Measurements from ENCODE around the gene TBCB.
"Not testable (repeated sequence)": the region's sequence is repeated elsewhere in the genome, so short reads cannot be mapped to it uniquely, and the experiment has no call there.

Gene TBCB

DNA sequence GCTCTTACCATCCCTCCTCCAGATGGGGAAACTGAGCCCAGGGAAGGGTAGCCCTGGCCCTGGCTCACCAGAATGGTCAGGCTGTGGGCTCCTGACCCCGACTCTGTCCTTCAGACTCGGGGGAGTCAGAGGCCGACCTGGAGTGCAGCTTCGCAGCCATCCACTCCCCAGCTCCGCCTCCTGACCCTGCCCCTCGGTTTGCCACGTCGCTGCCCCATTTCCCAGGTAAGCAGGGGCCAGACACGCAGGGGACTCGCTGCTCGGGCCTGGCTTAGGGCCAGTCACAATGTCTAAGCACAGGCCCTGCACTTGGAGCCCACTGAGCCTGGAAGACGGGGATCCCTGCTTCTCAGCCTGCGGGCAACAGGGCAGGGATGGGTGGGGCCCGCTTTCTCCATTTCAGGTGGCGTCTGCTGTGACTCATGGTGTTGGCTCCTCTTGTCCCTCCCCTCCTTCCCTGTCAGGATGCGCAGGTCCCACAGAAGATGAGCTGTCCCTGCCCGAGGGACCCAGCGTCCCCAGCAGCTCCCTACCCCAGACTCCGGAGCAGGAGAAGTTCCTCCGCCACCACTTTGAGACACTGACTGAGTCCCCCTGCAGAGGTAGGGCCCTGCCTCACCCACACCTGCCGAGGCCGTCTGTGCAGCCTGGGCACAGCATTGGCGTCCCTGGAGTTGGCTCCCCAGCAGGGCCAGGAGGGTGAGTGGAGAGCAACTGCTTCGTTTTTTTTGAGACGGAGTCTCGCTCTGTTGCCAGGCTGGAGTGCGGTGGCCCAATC is 13.5 kb upstream of the TBCB start:
- no peak for DNase-seq (ENCODE audit: low read depth)

DNA sequence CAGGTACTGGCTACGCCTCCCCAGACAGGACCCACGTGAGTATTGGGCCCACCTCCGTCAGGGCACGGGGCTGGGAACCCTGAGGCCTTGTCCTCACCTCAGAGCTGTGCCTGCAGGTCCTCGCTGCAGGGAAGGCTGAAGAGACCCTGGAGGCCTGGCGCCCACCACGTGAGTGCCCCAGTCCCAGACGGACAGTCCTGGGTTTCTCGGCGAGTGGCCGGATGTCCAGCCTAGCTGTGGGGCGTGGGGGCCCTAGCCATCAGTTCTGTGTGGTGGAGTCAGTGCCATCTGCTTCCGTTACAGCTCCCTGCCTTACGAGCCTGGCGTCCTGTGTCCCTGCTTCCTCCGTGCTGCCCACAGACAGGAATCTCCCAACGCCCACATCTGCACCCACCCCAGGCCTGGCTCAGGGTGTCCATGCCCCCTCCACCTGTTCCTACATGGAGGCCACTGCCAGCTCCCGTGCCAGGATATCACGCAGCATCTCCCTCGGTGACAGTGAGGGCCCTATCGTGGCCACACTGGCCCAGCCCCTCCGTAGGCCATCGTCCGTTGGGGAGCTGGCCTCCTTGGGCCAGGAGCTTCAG is 12.1 kb upstream of the TBCB start:
- no peak for DNase-seq (ENCODE audit: low read depth)

DNA sequence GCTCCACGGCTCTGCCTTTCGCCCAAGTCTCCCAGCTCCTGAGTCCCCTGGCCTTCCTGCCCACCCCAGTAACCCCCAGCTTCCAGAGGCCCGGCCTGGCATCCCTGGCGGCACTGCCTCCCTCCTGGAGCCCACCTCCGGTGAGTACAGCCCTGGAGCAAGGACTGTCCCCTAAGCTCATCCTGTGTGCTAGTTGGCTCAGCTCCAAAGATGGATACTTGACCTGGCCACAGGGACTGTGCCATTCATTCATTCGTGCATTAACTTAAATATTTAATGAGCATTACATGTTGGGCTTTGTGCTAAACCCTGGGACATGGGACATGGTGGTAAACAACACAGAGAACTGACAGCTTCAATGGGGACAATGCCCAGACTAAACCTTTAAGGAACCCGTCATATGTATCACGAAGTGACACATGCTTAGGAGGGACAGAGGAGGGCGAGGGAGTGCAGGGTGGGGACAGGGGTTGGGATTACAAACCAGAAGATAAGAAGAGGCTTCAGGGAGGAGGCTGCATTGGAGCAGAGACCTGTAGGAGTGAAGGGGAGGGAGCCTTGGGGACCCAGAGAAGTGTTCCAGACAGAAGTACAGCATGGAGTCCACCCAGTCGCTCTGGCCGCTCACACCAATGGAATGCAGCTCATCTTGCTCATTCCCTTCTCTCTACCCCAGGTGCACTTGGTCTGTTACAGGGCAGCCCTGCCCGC is 11.3 kb upstream of the TBCB start:
- DNase-seq (ENCODE audit: low read depth) = no peak

DNA sequence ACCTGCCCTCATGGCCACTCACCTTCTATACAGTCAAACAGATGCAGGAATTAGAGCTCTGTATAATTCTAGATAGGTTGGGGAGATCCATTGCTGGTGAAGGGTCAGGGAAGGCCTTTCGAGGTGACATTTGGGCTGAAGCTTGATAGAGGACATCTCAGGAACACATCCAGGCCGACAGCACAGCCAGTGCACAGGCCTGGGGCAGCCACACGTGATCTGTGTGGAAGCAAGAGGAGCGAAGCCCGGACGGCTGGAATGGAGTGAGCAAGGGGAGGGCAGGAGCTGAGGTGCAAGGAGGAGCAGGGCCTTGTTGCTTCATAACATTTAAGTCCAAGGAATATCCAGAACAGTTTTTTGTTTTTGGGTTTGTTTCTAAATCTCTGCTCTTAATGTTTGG is 8.8 kb upstream of the TBCB start:
- no peak for DNase-seq (ENCODE audit: low read depth)

DNA sequence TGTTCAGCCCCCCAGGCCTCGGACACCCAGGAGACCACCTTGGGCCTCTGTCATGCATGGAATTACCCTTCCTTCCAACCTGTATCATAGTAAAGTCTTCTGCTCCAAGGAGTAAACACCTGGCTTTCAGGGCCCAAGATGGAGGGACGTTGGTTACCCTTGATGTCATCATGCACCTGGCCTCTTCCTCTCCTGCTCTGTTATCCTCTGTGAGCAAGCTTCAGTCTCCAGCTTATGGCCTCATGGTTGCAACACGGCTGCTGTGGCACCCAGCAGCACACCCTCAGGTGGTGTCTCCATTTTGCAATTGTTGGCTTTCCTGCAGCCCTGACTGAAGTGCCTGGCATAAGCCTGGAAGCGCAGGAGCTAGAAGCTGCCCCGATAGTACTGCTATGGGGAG is 8.3 kb upstream of the TBCB start:
- no peak for DNase-seq (ENCODE audit: low read depth)

DNA sequence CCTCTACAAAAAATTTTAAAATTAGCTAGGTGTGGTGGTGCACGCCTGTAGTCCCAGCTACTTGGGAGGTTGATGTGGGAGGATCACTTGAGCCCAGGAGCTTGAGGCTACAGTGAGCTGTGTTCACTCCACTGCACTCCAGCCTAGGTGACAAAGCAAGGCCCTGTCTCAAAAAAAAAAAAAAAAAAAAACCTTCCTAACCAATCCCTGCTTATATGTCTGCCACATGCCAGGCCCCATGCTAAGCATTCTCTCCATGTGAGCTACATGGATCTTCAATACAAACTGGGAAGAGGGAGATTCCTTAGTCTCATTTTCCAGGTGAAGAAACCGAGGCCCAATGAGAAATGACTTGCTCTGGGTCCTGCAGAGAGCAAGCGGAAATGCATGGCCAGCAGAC is 6.6 kb upstream of the TBCB start:
- DNase-seq (ENCODE audit: low read depth) = no peak

DNA sequence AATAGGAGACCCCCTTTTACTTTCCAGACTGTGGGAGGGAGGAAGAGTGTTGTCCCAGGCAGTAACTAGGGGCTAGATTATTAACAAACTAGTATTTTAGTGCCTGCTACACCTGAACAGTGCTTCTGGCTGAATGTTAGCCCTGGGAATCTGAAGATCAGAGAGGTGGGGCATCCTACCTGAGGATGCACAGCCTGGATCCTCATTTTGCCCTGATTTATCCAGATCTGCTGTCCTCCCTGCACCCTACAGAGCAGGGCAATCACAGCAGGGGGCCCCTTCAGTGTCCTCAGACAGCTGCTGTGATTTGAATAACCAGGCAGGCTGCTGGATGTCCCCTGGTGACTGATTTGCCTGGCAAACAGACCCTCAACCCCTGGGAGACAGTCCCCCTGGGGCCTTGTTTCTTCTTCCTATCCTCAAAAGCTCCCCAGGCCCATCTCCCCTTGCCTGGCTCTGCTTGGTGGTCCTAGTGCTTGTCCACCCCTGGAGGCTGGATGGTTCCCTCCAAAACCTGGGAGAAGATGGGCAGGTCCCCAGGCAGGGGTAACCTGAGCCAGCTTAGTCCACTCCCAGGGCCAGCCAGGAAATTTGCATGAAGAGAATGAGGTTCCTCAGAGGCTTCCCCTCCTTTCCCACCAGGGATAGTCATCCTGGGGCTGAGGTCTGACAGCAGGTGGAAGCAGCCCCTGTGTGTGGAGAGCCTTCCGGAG is 4.6 kb upstream of the TBCB start, which contains the start of gene OVOL3:
OVOL3 (plus strand) TSS at position 657 of the 713 bp plus-strand sequence. CDS start 60 bp downstream, outside the sequence.
- DNase-seq (ENCODE audit: low read depth) = no peak

DNA sequence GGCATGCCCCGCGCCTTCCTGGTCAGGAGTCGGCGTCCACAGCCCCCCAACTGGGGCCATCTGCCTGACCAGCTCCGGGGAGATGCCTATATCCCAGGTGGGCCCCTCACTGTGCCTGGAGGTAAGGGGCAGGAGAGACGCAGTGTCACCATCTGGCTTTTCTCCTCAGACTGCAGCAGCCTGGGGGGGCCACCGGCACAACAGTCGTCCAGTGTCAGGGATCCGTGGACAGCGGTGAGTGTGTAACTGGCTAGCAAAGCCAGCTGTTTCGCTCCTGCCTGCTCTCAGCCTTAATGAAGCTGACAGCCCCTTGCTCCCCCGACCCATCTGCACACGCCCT is 4.1 kb upstream of the TBCB start:
- DNase-seq (ENCODE audit: low read depth) = no peak

DNA sequence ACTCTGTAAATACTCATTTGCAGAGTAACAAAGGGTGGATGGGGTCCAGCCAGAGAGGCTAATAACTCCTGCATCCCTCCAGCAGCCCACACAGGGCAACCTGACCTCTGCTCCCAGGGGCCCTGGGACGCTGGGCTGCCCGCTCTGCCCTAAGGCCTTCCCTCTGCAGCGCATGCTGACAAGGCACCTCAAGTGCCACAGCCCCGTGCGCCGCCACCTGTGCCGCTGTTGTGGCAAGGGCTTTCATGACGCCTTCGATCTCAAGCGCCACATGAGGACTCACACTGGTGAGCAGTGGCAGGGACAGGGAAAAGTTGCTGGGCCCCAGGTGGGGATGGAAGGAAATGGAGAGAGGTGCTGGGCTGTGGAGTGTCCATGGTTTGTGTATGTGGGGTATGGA is 2.6 kb upstream of the TBCB start:
- no peak for DNase-seq (ENCODE audit: low read depth)

DNA sequence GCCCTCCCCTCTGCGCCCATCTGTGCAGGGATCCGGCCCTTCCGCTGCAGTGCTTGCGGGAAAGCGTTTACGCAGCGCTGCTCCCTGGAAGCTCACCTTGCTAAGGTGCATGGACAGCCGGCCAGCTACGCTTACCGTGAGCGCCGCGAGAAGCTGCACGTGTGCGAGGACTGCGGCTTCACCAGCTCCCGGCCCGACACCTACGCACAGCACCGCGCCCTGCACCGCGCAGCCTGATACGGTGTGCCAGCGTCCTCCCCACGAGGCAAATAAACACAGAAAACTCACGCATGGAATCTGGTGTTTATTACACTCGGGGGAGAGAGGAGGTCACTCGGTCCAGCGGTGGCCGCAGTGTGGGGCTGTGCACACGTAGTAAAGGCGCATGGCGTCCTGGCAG is 1.8 kb upstream of the TBCB start:
- no peak for DNase-seq (ENCODE audit: low read depth)

DNA sequence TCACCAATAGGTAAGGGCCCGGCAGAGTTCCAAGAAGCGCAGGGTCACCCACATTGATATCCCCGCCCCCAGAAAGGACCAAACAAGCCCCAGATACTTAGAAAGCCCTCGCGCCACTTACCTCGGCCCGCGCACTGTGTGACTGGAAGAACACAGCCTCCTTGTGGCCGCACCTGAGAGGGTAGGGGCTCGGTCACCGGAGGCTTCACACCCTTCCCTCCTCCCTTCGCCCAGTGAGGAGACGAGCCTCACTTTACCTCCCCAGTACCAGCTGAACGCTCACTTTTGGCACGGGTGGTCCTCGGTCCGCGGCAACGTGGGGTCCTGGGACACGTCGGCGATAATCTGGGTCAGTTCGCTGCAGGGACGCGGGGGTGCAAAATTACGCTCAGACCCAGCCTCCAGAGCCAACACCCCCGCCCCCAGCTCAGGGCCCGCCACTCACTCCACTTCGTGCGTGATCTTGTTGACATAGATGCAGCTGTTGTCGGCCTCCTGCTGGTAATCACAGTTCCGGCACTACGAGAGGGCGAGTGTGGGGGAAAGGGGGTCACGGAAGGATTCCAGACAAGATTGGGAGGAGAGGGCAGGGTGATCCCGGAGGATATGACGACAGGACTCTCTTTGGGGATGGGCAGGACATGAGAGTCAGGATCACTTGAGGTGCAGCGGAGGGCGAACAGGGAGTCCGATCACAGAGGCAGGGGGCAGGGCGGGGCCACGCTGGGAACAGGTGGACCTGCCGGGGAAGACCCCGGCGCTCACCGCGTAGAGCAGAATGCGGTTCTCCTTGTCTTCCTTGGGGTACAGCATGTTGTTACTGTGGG is 1.2 kb upstream of the TBCB start:
- DNase-seq (ENCODE audit: low read depth) = no peak

DNA sequence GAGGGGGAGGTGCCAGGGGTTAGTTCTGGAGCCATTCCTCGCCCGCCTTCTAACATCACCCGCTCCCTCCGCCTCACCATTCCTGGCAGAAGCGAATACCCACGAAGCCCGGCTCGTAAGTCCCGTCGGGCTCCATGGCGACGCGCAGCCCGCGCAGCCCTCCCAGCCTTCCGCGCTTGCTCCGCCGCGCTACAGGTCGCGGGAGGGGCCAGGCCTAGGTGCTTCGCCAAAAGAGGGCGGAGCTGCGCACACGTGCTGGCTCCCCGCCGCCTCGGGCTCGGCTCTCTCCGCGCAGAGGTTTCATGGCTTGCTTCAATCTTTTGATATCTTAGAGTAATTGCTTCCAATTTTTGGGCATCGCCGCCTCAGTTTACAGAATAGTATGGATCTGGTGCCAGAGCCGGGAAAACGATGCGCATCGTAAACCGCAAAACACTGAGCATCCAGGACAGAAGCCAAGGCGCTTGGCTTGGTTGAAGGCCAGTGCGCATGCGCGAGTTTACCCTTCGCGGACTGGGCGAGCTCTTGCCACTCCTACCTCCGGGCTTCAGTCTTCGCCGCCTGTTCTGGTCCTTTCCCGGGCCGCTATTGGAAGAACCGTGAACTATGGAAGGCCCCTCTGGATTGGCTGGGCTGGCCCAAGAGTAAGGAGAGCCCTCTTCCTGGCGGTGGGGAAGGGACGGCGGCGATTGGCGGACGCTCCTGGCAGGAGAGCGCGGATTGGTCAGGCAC is 381 bp upstream of the TBCB start, which contains the start of gene POLR2I:
POLR2I (minus strand) TSS at position 155 of the 732 bp plus-strand sequence; CDS start at position 136, 19 bp downstream.
- peak; percentile 99 for DNase-seq (ENCODE audit: low read depth)

DNA sequence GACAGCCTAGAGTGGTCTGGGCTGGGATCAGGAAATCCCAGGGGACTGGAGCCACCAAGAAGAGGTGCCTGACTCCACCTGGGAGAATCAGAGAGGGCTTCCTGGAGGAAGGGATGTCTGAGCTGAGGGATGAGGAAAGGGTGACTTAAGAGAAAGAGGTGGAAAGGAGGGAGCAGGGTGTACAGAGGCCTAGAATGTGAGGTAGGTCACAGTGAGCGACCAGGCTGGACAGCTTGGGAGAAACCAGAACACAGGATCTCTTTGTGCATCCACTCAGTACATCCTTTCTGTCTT is 1.0 kb downstream of the TBCB start:
- DNase-seq (ENCODE audit: low read depth) = no peak

DNA sequence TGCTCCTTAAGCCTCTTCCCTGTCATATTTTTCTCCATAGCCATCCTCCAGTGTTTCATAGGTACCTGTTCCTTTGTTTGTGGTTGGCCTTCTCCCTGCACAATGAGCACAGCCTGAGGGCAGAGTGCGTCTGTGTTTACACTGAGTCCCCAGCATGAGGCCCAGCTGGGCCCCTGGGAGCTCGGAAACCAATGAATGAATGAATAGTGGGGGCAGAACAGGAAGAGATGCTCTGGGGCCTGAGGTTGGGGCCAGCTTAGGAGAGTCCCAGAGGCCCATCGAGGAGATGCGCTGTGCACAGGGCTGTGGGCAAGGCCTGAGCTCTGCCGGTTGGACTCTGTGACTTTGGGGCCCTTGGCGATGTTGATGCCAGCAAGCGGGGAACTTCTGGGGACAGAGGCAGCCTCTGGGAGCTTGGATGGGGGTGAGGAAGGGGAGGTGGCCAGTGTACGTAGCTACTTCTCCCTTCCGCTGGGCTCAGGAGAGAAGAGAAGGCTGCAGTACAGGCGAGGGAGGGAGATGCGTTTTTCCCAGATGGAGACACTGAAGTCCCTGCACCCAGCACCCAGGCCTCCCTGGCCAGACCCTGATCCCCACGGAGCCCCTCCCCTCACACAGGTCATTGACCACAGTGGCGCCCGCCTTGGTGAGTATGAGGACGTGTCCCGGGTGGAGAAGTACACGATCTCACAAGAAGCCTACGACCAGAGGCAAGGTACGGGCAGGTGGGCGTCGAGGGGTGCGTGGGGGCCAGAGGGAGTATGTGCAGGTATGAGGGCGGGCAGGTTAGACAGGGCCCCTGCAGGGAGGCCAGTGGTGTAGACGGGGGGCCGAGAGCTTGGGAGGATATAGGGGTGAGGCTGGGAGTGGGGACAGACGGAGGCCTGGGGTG is 5.1 kb downstream of the TBCB start:
- no peak for DNase-seq (ENCODE audit: low read depth)

DNA sequence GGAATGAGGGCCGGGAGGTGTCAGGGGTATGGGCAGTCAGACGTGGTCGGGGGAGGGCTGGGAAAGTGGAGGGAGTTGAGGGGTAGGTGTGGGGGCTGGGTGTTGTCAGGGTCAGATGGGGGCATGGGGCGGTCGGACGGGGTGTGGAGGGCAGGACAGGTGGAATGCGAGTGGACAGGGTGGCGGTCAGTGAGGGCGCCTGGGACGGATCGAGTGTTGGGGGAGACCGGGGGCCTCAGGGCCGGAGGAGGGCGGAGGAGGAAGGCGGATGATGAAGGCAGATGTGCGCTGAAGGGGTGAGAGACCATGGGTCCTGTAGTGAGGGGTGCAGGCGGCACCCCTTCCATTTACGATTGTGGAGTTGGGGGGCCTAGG is 5.7 kb downstream of the TBCB start:
- DNase-seq (ENCODE audit: low read depth) = no peak

DNA sequence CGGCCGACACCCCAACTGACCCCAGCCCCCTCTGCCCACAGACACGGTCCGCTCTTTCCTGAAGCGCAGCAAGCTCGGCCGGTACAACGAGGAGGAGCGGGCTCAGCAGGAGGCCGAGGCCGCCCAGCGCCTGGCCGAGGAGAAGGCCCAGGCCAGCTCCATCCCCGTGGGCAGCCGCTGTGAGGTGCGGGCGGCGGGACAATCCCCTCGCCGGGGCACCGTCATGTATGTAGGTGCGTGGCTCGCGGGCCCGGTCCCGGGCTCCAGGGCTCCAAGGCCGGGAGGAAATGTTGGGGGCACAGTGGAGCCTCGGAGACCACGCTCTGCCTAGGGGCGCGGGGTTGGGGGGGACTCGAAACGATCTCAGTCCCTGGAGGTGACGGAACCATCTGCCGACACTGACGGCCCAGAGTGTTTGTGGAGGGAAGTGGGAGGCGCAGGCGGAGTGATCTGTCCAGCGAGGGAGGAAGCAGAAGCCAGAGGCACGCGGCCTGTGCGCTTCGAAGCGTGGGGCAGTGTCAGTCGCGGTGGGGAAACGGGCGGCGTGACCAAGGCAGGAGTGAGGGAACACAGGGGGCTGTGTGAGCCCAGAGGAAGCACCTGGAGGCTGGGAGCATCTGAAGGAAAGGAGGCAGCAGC is 6.3 kb downstream of the TBCB start:
- DNase-seq (ENCODE audit: low read depth) = no peak

DNA sequence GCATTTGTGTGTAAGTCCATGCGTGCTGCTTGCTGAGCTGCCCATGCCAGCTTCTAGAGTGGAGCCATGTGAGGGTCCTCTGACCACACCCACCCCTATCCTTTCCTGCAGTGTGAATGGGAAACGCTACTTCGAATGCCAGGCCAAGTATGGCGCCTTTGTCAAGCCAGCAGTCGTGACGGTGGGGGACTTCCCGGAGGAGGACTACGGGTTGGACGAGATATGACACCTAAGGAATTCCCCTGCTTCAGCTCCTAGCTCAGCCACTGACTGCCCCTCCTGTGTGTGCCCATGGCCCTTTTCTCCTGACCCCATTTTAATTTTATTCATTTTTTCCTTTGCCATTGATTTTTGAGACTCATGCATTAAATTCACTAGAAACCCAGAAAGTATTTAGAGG is 10.3 kb downstream of the TBCB start:
- no peak for DNase-seq (ENCODE audit: low read depth)

DNA sequence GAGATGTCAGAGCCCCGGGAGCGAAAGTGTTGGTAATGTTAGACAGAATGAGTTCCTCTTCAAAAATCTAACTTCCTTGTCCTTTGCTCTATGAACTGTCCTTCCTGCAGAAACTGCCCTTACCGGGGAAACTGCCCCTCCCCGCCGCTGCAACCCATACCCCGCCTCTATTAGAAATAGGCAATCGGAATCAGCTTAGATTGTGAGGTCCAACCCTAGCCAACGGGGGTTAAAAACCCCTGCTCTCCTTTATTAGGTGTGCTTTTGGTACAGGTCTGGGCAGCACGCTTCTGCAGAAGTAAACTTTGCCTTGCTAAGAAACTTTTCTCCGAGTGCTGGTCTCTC is 13.1 kb downstream of the TBCB start:
- no peak for DNase-seq (ENCODE audit: low read depth)

DNA sequence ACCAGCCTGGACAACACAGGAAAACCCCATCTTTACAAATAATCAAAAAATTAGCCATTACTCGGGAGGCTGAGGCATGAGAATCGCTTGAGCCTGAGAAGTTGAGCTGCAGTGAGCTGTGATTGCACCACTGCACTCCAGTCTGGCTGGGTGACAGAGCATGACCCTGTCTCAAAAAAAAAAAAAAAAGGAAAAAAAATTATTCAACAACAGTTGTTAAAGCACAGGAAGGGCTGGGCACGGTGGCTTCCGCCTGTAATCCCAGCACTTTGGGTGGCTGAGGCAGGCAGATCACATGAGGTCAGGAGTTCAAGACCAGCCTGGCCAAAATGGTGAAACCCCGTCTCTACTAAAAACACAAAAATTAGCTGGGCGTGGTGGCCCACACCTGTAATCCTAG is 16.0 kb downstream of the TBCB start:
- not testable (repeated sequence) for DNase-seq (ENCODE audit: low read depth)

DNA sequence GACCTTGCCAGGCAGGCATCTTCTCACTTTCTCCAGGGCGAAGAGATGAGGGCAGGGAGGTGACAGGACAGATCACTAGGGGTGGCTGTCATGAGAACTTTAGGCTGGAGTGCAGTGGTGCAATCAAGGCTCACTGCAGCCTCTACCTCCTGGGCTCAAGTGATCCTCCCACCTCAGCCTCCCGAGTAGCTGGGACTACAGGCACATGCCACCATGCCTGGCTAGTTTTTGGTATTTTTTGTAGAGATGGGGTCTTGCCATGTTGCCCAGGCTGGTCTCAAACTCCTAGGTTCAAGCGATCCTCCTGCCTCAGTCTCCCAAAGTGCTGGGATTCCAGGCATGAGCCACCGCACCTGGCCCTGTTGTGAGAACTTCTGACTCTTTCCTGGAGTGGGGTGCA is 19.6 kb downstream of the TBCB start:
- not testable (repeated sequence) for DNase-seq (ENCODE audit: low read depth)

Measured in T follicular helper cell (primary cell).